ENCODE measurements around the gene CDCA3. TPM values are rescaled to one million over a fixed set of nuclear protein-coding genes. Genes with fewer than 3 reads are reported as not detected.

Gene CDCA3
- 1 to 10 TPM; 1.3 to 3.5 TPM for total RNA-seq
- 1 to 10 TPM; 2.2 to 4.1 TPM for polyA plus RNA-seq
- long read RNA-seq, donor 1, transcript CDCA3-207 (6 exons, 1,943 nt) = major isoform, 8 of 13 reads
- long read RNA-seq, donor 1, partial matches to known transcripts = 0 of 13 reads
- long read RNA-seq, donor 1, other reads (novel, unspliced or antisense) = 0 of 13 reads
- long read RNA-seq, donor 2, partial matches to known transcripts = 0 of 2 reads
- long read RNA-seq, donor 2, other reads (novel, unspliced or antisense) = 0 of 2 reads
- long read RNA-seq, donor 3, transcript CDCA3-207 (6 exons, 1,943 nt) = major isoform, 5 of 8 reads
- long read RNA-seq, donor 3, partial matches to known transcripts = 0 of 8 reads
- long read RNA-seq, donor 3, other reads (novel, unspliced or antisense) = 0 of 8 reads
- long read RNA-seq, donor 4, transcript CDCA3-207 (6 exons, 1,943 nt) = major isoform, 9 of 437 reads
- long read RNA-seq, donor 4, partial matches to known transcripts = 287 of 437 reads
- long read RNA-seq, donor 4, other reads (novel, unspliced or antisense) = 140 of 437 reads
- long read RNA-seq, donor 5, transcript CDCA3-207 (6 exons, 1,943 nt) = major isoform, 16 of 23 reads
- long read RNA-seq, donor 5, partial matches to known transcripts = 0 of 23 reads
- long read RNA-seq, donor 5, other reads (novel, unspliced or antisense) = 0 of 23 reads

DNA sequence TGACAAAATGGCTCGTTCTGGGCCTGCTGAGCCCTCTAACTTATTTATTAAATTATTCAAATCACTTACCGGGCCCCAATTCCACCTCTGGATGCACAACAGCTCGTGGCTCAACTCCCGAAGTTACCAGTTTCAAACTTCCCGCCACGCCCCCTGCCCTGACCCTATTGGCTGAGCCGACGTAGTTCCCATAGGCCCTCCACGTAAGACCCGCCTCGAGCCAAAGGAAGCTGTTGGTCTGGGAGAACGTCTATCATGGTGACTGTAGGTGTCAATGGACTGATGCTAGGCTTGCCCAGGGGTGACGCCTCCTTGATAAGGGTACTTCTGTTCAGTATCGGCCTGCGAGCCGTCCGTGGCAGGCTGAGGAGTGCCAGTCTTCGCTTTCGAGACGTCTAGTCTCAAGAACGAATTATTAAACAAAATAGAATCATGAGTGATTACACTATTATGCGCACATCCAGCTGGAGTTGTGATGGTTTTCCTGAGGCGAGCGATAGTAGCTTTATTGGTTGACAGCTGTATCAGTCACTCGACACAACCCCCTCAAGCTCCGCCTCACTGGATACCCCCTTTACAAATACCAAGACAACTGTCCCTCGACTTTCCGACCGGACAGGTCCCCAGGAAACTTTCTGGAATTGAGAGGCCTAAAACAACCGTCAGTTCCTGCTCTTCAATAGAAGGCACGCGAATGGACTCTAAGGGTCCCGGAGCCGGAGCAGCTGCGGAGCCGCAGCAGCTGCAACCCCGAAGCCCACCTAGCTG lies at the start of gene CDCA3:
Gene CDCA3, minus strand, starts transcription at position 134 of the 768 bp plus-strand sequence. CDS start 334 bp downstream, outside the sequence.
- no peaks in the 10 kb centered on the region for H3K9me3 ChIP-seq (ENCODE audit: control insufficient read depth in 4 of 4, insufficient read depth in 3 of 4, low read length in 3 of 4)
- H3K9ac ChIP-seq (ENCODE audit: insufficient read depth in 1 of 2, low read length in 2 of 2) = peak within 1 kb of the TSS; percentile 81 to 98
- peaks cover 0 to 26% (median 7%) of the 10 kb centered on the region in 5 donors for H3K4me1 ChIP-seq (ENCODE audit: control insufficient read depth in 5 of 5, insufficient read depth in 5 of 5, low read length in 5 of 5)
- ATAC-seq (ENCODE audit: insufficient read depth, low FRiP score) (peak; percentile 71), DNase-seq (peak; percentile 96 to 99 (median 99))
- H3K4me3 ChIP-seq = peak within 1 kb of the TSS; percentile 76
- WGBS, 2 donors = 0% methylated on average over 37 of the region's 37 CpGs
- no peaks in the 10 kb centered on the region for H3K27me3 ChIP-seq (ENCODE audit: control insufficient read depth in 3 of 3, insufficient read depth in 3 of 3, low read length in 2 of 3)
- peaks cover 6 to 26% (median 14%) of the 10 kb centered on the region in 4 donors for H3K36me3 ChIP-seq (ENCODE audit: control insufficient read depth in 4 of 4, insufficient read depth in 4 of 4, low read length in 4 of 4)
- TF ChIP-seq, protein P1, sequence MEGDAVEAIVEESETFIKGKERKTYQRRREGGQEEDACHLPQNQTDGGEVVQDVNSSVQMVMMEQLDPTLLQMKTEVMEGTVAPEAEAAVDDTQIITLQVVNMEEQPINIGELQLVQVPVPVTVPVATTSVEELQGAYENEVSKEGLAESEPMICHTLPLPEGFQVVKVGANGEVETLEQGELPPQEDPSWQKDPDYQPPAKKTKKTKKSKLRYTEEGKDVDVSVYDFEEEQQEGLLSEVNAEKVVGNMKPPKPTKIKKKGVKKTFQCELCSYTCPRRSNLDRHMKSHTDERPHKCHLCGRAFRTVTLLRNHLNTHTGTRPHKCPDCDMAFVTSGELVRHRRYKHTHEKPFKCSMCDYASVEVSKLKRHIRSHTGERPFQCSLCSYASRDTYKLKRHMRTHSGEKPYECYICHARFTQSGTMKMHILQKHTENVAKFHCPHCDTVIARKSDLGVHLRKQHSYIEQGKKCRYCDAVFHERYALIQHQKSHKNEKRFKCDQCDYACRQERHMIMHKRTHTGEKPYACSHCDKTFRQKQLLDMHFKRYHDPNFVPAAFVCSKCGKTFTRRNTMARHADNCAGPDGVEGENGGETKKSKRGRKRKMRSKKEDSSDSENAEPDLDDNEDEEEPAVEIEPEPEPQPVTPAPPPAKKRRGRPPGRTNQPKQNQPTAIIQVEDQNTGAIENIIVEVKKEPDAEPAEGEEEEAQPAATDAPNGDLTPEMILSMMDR (IDR thresholded peaks at IDR 0.05; ENCODE audit: control extremely low read depth, extremely low read depth) = no peak
- peak within 1 kb of the TSS; percentile 91 to 96 for H3K27ac ChIP-seq (ENCODE audit: low read depth in 1 of 2, low read length in 1 of 2)

DNA sequence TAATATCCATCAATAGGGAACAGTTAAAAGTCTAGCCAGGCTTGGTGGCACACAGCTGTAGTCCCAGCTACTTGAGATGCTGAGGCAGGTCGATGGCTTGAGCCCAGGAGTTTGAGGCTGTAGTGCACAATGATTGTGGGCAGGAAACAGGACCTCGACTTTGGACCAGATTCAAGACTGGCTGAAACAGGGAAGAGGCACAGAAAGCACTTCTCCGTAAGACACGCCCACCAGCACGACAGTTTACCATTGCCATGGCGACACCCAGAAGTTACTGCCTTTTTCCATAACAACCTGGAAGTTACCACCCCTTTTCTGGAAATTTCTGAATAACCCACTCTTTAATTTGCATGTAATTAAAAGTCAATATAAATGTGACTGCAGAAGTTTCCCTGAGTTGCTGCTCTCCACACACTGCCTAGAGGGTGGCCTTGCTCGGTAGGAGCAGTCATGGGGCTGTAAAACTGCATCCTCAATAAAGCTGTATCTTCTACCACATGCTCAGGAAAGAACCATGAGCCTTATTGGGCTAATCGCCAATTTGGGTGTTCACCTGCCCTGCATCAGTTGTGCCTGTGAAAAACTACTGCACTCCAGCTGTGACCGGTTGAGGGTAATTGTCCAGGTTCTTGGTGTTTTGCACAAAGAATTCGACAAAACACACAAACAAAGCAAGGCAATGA lies 48.9 kb upstream of the CDCA3 start:
- H3K36me3 ChIP-seq (ENCODE audit: control insufficient read depth in 4 of 4, insufficient read depth in 4 of 4, low read length in 4 of 4) = no peaks in the 10 kb centered on the region
- TF ChIP-seq, protein P1 (IDR thresholded peaks at IDR 0.05; ENCODE audit: control extremely low read depth, extremely low read depth) = no peak
- peak overlapping the region in 1 of 2 donors; percentile 65 for H3K27ac ChIP-seq (ENCODE audit: low read depth in 1 of 2, low read length in 1 of 2)
- ATAC-seq (ENCODE audit: insufficient read depth, low FRiP score) (no peak), DNase-seq (peak; percentile 71 to 77 (median 74))
- H3K27me3 ChIP-seq (ENCODE audit: control insufficient read depth in 3 of 3, insufficient read depth in 3 of 3, low read length in 2 of 3) = no peaks in the 10 kb centered on the region
- peaks cover under 1 to 13% (median 5%) of the 10 kb centered on the region in 5 donors for H3K4me1 ChIP-seq (ENCODE audit: control insufficient read depth in 5 of 5, insufficient read depth in 5 of 5, low read length in 5 of 5)
- H3K4me3 ChIP-seq = no peak overlapping the region
- no peaks in the 10 kb centered on the region for H3K9me3 ChIP-seq (ENCODE audit: control insufficient read depth in 4 of 4, insufficient read depth in 3 of 4, low read length in 3 of 4)
- 37 to 42% methylated on average over 10 of the region's 10 CpGs for WGBS, 2 donors
- H3K9ac ChIP-seq (ENCODE audit: insufficient read depth in 1 of 2, low read length in 2 of 2) = no peak overlapping the region

- Histone ChIP-seq H3K9me3 (ENCODE audit: control insufficient read depth in 4 of 4, insufficient read depth in 3 of 4, low read length in 3 of 4) (no peaks in the 10 kb centered on the region), H3K4me3 (no peak overlapping the region), H3K36me3 (ENCODE audit: control insufficient read depth in 4 of 4, insufficient read depth in 4 of 4, low read length in 4 of 4) (no peaks in the 10 kb centered on the region), H3K4me1 (ENCODE audit: control insufficient read depth in 5 of 5, insufficient read depth in 5 of 5, low read length in 5 of 5) (peaks cover 0 to 11% (median 4%) of the 10 kb centered on the region in 5 donors), H3K27me3 (ENCODE audit: control insufficient read depth in 3 of 3, insufficient read depth in 3 of 3, low read length in 2 of 3) (no peaks in the 10 kb centered on the region), H3K9ac (ENCODE audit: insufficient read depth in 1 of 2, low read length in 2 of 2) (no peak overlapping the region), H3K27ac (ENCODE audit: low read depth in 1 of 2, low read length in 1 of 2) (no peak overlapping the region)
- DNase-seq = no peak
- WGBS, 2 donors = 62 to 64% methylated on average over 5 of the region's 5 CpGs
- TF ChIP-seq, protein P1 (IDR thresholded peaks at IDR 0.05; ENCODE audit: control extremely low read depth, extremely low read depth) = no peak
- ATAC-seq (ENCODE audit: insufficient read depth, low FRiP score) = no peak
These were observed 48.3 kb upstream of the CDCA3 start for GRCh38 chr12:6899427-6899826.
